Neuronal stem cell (in vitro differentiated cells): ENCODE measurements around the gene G3BP2. TPM values are rescaled to one million over a fixed set of nuclear protein-coding genes. Genes with fewer than 3 reads are reported as not detected.

ENCODE experiments used
- DNase-seq: peaks from one replicate; pipeline ENCODE4 v3.0.0-alpha.2; 2013; ENCODE audit warnings: low spot score
- H2AFZ ChIP-seq: one replicate; pipeline ENCODE4 v1.6.1; 2013; ENCODE audit warnings: mild to moderate bottlenecking, low read length, inconsistent platforms
- H2AK5ac ChIP-seq: 2 replicates; pipeline ENCODE4 v1.6.1; 2013; ENCODE audit warnings: low read depth, mild to moderate bottlenecking, inconsistent platforms, low read length, moderate library complexity, mixed read lengths
- H2BK120ac ChIP-seq: 2 replicates; pipeline ENCODE4 v1.6.1; 2013; ENCODE audit warnings: low read depth, mild to moderate bottlenecking, inconsistent platforms, low read length, moderate library complexity, mixed read lengths
- H2BK12ac ChIP-seq: one replicate; pipeline ENCODE4 v1.6.1; 2013; ENCODE audit warnings: low read length, inconsistent platforms
- H2BK15ac ChIP-seq: 2 replicates; pipeline ENCODE4 v1.6.1; 2013; ENCODE audit warnings: mild to moderate bottlenecking, low read length, inconsistent platforms, mixed read lengths
- H2BK5ac ChIP-seq: one replicate; pipeline ENCODE4 v1.6.1; 2013; ENCODE audit warnings: inconsistent platforms, mild to moderate bottlenecking, low read length, moderate library complexity
- H3K14ac ChIP-seq: one replicate; pipeline ENCODE4 v1.6.1; 2013; ENCODE audit warnings: low read length, inconsistent platforms
- H3K18ac ChIP-seq: 2 replicates; pipeline ENCODE4 v1.6.1; 2013; ENCODE audit warnings: low read length, inconsistent platforms
- H3K23ac ChIP-seq: 2 replicates; pipeline ENCODE4 v1.6.1; 2013; ENCODE audit warnings: low read depth, mild to moderate bottlenecking, mixed read lengths, low read length, inconsistent platforms; ENCODE audit not compliant: poor library complexity
- H3K27ac ChIP-seq: replicated peaks from 3 replicates; pipeline ENCODE4 v1.5.1; 2013; ENCODE audit warnings: low read length, inconsistent platforms
- H3K27me3 ChIP-seq, 3 experiments: 2 replicates each; pipeline ENCODE4 v1.6.1; 2013; ENCODE audit warnings: low read length in 3 of 3, mild to moderate bottlenecking in 2 of 3, inconsistent platforms in 1 of 3, low read depth in 1 of 3, mixed read lengths in 1 of 3, moderate library complexity in 1 of 3; ENCODE audit not compliant: control insufficient read depth in 3 of 3, insufficient read depth in 3 of 3
- H3K36me3 ChIP-seq, 2 donors: replicated peaks in 1 of 2; 2 replicates each; pipeline ENCODE4 v1.6.1; 2013; ENCODE audit warnings: low read length in 2 of 2; ENCODE audit not compliant: control insufficient read depth in 2 of 2, insufficient read depth in 2 of 2
- H3K4ac ChIP-seq: 2 replicates; pipeline ENCODE4 v1.6.1; 2013; ENCODE audit warnings: inconsistent platforms, mild to moderate bottlenecking, low read length, moderate library complexity
- H3K4me1 ChIP-seq, 2 donors: 1 replicate in 1 of 2; 2 replicates in 1 of 2; pipeline ENCODE4 v1.6.1; 2013; ENCODE audit warnings: low read length in 2 of 2, low read depth in 1 of 2; ENCODE audit not compliant: control insufficient read depth in 2 of 2, insufficient read depth in 1 of 2
- H3K4me2 ChIP-seq: one replicate; pipeline ENCODE4 v1.6.1; 2013; ENCODE audit warnings: mild to moderate bottlenecking, low read length, inconsistent platforms; ENCODE audit not compliant: insufficient read depth, poor library complexity, severe bottlenecking
- H3K4me3 ChIP-seq, 2 donors: 2 replicates each; pipeline ENCODE4 v1.5.1; 2013; ENCODE audit warnings: low read length in 2 of 2, mild to moderate bottlenecking in 2 of 2, inconsistent platforms in 1 of 2, moderate library complexity in 1 of 2
- H3K79me1 ChIP-seq: one replicate; pipeline ENCODE4 v1.6.1; 2013; ENCODE audit warnings: low read depth, mild to moderate bottlenecking, inconsistent platforms, low read length, moderate library complexity
- H3K9ac ChIP-seq: one replicate; pipeline ENCODE4 v1.6.1; 2013; ENCODE audit warnings: mild to moderate bottlenecking, low read depth, low read length, inconsistent platforms; ENCODE audit not compliant: poor library complexity
- H3K9me3 ChIP-seq, 2 donors: replicated peaks in 1 of 2; 2 replicates each; pipeline versions ENCODE3 to v1.6.1; 2013; ENCODE audit warnings: low read length in 2 of 2, mild to moderate bottlenecking in 2 of 2, inconsistent platforms in 1 of 2, low read depth in 1 of 2, mixed read lengths in 1 of 2, moderate library complexity in 1 of 2; ENCODE audit not compliant: control insufficient read depth in 2 of 2, insufficient read depth in 1 of 2
- H4K8ac ChIP-seq: one replicate; pipeline ENCODE4 v1.6.1; 2013; ENCODE audit warnings: low read depth, mild to moderate bottlenecking, inconsistent platforms, low read length, moderate library complexity
- H4K91ac ChIP-seq: one replicate; pipeline ENCODE4 v1.6.1; 2013; ENCODE audit warnings: low read length, low read depth, mild to moderate bottlenecking, inconsistent platforms; ENCODE audit not compliant: poor library complexity
- WGBS, 2 donors: extraction: QIAGEN DNeasy Blood & Tissue Kit; methylation state at CpG; one replicate each; pipeline ENCODE4 v1.1.7; 2013; ENCODE audit warnings: missing lambda C conversion rate in 2 of 2, mixed read lengths in 1 of 2; ENCODE audit not compliant: insufficient read length in 2 of 2, insufficient replicate concordance in 1 of 2; ENCODE audit errors: extremely low coverage in 2 of 2; 5-methylcytosine and 5-hydroxymethylcytosine counted together
- small RNA-seq: library from polyadenylated mRNA; stranded (forward); fragments of <200 nt; extraction: miRNeasy Mini kit (QIAGEN cat#:217004); gene quantifications from one replicate; pipeline ENCODE3, GENCODE V24; 2013; ENCODE audit not compliant: insufficient read depth

The G3BP2 gene

GRCh38 chr4:75598390-75598789, 74.8 kb downstream of the G3BP2 start:
- no peak overlapping the region for H2AK5ac ChIP-seq
- no peaks in the 10 kb centered on the region for H3K4me1 ChIP-seq

DNA sequence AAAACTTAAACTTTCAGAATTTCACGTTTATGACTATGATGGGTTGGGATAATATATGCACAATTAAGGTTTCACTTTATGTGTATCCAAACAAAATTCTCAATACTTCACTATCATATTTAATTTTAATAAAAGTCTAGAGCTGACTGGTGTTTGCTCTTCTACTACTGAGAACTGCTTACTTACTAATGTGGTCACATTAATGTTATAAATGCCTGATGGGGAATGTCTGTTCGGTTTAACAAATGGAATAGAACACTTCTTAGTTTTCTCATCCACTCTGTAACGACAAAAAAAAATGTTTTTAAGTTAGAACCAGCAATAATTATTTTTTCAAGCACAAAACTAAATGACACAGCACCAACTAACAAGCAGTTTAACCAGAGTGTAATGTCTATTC, 77.2 kb downstream of the G3BP2 start:
- Histone ChIP-seq H3K27me3 (no peaks in the 10 kb centered on the region), H3K18ac (no peak overlapping the region), H2BK15ac (no peak overlapping the region), H3K4me3 (no peak overlapping the region), H3K4me2 (no peak overlapping the region), H2AK5ac (no peak overlapping the region), H3K9me3 (no peaks in the 10 kb centered on the region), H3K9ac (no peak overlapping the region), H4K8ac (no peak overlapping the region), H3K36me3 (no peaks in the 10 kb centered on the region), H3K14ac (no peak overlapping the region), H3K4me1 (no peaks in the 10 kb centered on the region), H2AFZ (no peak overlapping the region), H3K4ac (no peak overlapping the region), H2BK12ac (no peak overlapping the region), H2BK5ac (no peak overlapping the region), H4K91ac (no peak overlapping the region), H3K27ac (no peak overlapping the region), H3K79me1 (no peaks in the 10 kb centered on the region), H3K23ac (no peak overlapping the region), H2BK120ac (no peak overlapping the region)
- WGBS, 2 donors: no CpG with 5 or more reads among the region's 3 CpGs
- no peak for DNase-seq

More at GRCh38 chr4:75598390-75598789, 74.8 kb downstream of the G3BP2 start:
- H3K27me3 ChIP-seq: no peaks in the 10 kb centered on the region
- H4K8ac ChIP-seq: no peak overlapping the region
- H3K9ac ChIP-seq: no peak overlapping the region
- WGBS, 2 donors: no CpG with 5 or more reads among the region's 3 CpGs
- no peaks in the 10 kb centered on the region for H3K9me3 ChIP-seq
- no peak overlapping the region for H2BK12ac ChIP-seq
- no peak overlapping the region for H3K4me2 ChIP-seq
- no peak for DNase-seq
- H3K14ac ChIP-seq: no peak overlapping the region
- H2AFZ ChIP-seq: no peak overlapping the region
- H2BK5ac ChIP-seq: no peak overlapping the region
- H4K91ac ChIP-seq: no peak overlapping the region
- no peaks in the 10 kb centered on the region for H3K36me3 ChIP-seq
- H2BK120ac ChIP-seq: no peak overlapping the region
- no peak overlapping the region for H3K4me3 ChIP-seq
- no peak overlapping the region for H3K18ac ChIP-seq
- no peak overlapping the region for H3K4ac ChIP-seq
- H2BK15ac ChIP-seq: no peak overlapping the region
- H3K79me1 ChIP-seq: no peaks in the 10 kb centered on the region
- H3K23ac ChIP-seq: no peak overlapping the region
- no peak overlapping the region for H3K27ac ChIP-seq

DNA sequence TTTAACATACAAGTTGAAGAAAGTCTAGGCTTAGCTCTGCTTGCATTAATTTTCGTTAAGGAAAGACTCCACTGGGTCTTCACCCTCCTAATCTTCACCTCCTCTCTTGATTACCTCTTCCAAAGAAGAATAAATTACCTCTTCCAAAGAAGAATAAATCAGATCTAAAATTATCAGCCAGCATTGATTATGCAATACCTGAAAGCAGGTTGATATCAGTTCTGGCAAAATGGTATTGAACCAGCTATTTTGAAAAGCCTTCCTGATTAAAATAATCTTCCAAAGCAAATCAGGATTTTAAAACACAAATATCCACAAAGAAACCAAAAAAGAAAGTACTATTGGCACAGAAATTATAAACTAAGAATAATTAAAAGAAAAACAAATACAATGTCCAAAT, 79.8 kb downstream of the G3BP2 start:
- Histone ChIP-seq H3K4ac (no peak overlapping the region), H3K9me3 (no peaks in the 10 kb centered on the region), H4K8ac (no peak overlapping the region), H3K4me1 (no peaks in the 10 kb centered on the region), H3K14ac (no peak overlapping the region), H3K18ac (no peak overlapping the region), H3K79me1 (no peaks in the 10 kb centered on the region), H3K36me3 (no peaks in the 10 kb centered on the region), H2AK5ac (no peak overlapping the region), H2BK120ac (no peak overlapping the region), H3K27ac (no peak overlapping the region), H3K4me3 (no peak overlapping the region), H3K27me3 (no peaks in the 10 kb centered on the region), H3K4me2 (no peak overlapping the region), H2BK12ac (no peak overlapping the region), H2BK15ac (no peak overlapping the region), H2AFZ (no peak overlapping the region), H2BK5ac (no peak overlapping the region), H3K9ac (no peak overlapping the region), H3K23ac (no peak overlapping the region), H4K91ac (no peak overlapping the region)
- DNase-seq: no peak
- no CpG with 5 or more reads among the region's 1 CpG for WGBS, 2 donors

Small RNA genes lying within 50 kb of the gene (small RNA-seq; reads per million reads assigned to genes)
- gene RF00019: not detected
